ENCODE data around the gene ZNF621.
"Not testable (repeated sequence)": the region's sequence is repeated elsewhere in the genome, so short reads cannot be mapped to it uniquely, and the experiment has no call there.

Gene ZNF621

DNA sequence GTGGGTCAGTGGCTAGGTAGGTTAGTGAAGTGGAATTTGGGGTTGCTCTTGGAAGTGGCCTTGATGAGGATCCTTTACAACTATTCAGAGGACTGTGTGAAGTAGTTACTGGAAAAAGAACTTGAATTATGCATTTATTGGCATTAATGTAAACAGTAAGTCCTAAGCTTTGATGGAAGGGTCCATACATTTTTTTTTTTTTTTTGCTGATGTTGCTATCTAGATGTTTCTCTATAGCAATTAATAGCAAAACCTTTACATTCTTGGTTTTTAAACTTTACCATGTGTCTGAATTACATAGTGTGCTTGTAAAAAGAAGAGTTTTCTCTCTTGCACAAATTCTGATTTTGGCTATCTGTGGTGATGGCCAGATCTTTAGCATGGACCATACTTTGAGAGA is 9.5 kb downstream of the ZNF621 start:
- DNase-seq (ENCODE audit: low read depth, low spot score), result no peak

GRCh38 chr3:40546816-40547215 is 22.1 kb downstream of the ZNF621 start:
- DNase-seq (ENCODE audit: low read depth, low spot score), result peak; percentile 52

DNA sequence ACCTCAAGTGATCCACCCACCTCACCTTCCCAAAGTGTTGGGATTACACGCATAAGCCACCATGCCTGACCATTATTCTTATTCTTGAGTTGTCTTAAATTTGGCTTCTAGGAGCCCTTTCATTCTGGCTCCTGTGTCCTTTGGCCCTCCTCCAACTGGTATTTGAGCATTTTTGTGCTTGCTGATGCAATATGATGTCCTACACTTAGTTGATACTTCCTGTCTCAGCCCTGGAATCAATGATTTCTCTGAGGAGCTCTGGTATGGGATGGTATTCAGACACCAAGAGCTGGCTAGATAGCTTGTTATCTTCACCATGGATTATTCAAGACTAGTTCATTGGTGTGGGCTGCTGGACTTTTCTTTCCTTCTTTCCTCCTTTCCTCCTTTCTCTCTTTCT is 25.4 kb downstream of the ZNF621 start:
- DNase-seq (ENCODE audit: low read depth, low spot score), result no peak

GRCh38 chr3:40557575-40558161 is 32.9 kb downstream of the ZNF621 start:
- DNase-seq (ENCODE audit: low read depth, low spot score), result peak; percentile 43

DNA sequence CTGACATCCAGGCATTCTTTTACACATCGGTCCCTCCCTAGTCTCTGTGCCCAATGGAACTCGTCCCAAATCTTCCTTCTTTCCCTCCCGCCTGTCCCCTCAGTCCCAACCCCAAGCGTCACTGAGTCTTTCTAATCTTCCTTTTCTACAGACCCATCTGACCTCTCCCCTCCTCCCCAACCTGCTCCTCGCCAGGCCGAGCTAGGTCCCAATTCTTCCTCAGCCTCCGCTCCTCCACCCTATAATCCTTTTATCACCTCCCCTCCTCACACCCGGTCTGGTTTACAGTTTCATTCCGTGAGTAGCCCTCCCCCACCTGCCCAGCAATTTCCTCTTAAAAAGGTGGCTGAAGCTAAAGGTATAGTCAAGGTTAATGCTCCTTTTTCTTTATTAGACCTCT is 37.7 kb downstream of the ZNF621 start:
- not testable (repeated sequence) for DNase-seq (ENCODE audit: low read depth, low spot score)

DNA sequence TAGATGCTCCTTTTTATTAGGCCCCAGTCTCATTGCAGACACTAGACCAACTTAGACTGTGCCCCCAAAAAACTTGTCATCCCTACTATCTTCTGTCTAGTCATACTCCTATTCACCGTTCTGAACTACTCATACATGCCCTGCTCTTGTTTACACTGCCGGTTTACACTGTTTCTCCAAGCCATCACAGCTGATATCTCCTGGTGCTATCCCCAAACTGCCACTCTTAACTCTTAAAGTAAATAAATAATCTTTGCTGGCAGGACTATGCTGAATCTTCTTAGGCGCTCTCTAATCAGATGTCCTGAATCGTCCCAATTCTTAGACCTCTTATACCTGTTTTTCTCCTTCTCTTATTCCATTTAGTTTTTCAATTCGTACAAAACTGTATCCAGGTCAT is 40.9 kb downstream of the ZNF621 start:
- DNase-seq (ENCODE audit: low read depth, low spot score), result not testable (repeated sequence)

DNA sequence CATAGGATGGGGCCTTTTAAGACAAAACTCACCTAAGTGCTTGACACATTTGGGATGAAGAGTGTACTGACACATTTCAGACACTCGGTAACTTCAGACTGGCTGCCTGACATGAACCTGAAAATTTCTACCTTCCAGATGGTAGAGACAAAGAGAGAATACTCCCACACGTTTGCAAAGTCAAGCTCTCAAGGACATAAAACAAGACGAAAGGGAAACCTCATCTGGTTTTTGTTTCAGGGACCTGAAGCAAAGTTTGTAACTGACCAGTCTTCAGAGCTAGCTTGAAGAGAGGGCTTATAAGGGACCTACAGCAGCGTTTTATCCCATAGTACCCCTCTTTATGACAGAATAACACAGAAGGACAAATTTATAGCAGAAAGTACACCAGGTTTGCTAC is 41.9 kb downstream of the ZNF621 start:
- DNase-seq (ENCODE audit: low read depth, low spot score), result no peak

GRCh38 chr3:40572588-40572987 is 47.8 kb downstream of the ZNF621 start:
- no peak for DNase-seq (ENCODE audit: low read depth, low spot score)

DNA sequence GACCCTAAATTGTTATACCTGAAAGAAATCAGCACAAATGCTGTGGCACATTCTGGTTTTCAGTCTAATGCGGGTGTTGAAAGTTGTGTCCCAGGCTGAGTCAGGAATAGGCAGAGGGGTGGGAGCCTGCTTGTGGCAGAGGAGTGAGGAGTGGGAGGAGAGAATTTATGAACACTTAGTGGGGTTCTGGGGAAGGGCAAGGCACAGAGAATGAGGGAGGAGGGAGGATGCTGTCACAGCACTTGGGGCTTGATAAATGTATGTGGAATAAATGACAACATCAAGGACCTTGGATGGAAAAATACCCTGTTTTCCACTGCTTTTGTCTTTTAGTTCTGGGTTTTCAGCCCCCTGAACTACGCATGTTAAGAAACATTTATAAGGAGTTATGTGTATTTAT is 49.3 kb downstream of the ZNF621 start:
- no peak for DNase-seq (ENCODE audit: low read depth, low spot score)

DNA sequence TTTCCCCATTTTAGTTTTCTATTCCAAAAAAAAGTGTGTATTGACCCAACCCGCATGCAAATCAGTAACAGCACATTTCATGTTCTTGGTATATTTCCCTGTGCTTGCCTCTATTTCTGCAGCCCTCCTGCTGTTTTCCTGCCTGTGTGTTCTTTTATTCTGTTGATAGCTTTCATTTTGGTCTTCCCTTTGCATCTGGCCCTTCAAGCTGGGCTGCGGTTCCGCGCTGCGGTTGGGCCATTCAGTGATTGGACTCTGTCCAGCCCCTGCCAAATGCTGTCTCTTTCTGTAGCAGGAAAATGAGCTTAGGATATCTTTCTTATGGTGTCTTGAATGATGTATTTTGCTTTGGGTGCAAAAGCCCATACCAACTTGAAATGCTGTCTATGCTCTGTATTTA is 49.9 kb downstream of the ZNF621 start:
- DNase-seq (ENCODE audit: low read depth, low spot score), result peak; percentile 86

GRCh38 chr3:40576396-40576795 is 51.6 kb downstream of the ZNF621 start:
- DNase-seq (ENCODE audit: low read depth, low spot score), result peak; percentile 69

- DNase-seq (ENCODE audit: low read depth, low spot score), result peak; percentile 90
These were observed 55.8 kb downstream of the ZNF621 start for GRCh38 chr3:40580494-40581091.

- no peak for DNase-seq (ENCODE audit: low read depth, low spot score)
These were observed 56.4 kb downstream of the ZNF621 start for GRCh38 chr3:40581166-40581565.

- no peak for DNase-seq (ENCODE audit: low read depth, low spot score)
These were observed 57.8 kb downstream of the ZNF621 start for GRCh38 chr3:40582401-40583027.

DNA sequence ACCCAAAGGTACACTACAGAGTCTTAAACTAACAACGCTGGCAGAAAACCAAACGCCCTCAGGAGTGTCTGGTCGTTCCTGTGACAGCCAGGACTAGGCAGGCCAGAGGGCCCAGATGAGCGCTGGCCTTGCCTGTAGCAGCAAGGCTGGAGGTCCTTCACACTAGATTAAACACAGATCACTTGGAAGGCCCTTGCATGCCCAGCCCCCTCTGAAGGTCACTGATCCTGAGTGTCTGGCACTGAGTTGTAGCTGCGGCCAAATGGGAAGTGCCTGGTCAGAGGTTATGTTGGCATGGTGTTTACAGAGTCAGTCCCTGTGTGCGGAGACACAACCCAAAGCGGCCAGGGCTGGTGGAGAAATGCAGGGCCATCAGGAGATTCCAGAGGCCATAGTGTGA is 58.9 kb downstream of the ZNF621 start:
- DNase-seq (ENCODE audit: low read depth, low spot score), result no peak

GRCh38 chr3:40584625-40585189 is 59.9 kb downstream of the ZNF621 start:
- peak; percentile 95 for DNase-seq (ENCODE audit: low read depth, low spot score)

GRCh38 chr3:40585381-40586016 is 60.7 kb downstream of the ZNF621 start:
- no peak for DNase-seq (ENCODE audit: low read depth, low spot score)

DNA sequence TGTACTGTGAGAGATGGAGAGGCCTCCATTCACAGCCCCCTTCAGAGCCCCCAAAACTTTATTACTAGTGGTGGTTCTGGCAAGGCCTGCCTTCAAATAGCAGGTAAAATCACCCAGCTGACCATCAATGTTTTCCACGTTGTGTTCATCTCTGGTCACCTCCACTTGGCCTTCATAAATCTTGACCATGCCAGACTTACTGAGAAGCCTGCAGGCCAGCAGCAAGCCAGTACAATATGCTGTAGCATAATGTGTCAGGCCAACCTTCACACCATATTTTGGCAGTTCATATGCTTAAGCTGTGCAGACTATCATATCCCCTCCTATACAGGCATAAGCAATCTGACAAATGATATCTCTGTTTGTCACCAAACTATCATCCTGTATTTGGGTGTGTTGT is 62.1 kb downstream of the ZNF621 start:
- DNase-seq (ENCODE audit: low read depth, low spot score), result no peak

DNA sequence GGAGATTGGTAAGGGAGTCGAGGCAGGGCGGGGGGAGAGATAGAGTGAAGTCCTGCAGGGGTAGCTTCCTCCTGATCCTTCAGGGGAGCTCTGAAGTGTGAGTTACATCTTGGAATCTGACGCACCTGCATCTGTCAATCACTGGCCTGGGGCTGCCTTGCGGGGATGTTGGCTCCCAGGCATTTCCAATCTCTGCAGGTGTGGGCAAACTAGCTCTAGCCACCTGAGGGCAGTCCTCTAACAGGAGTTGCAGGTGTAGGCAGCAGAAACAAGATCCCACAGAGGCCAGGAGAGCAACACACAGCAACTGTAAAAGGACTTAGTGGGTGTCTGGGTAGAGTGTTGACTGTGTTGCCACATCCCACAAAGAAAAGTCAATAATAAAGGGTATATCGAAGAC is 63.6 kb downstream of the ZNF621 start:
- no peak for DNase-seq (ENCODE audit: low read depth, low spot score)

All from astrocyte of the hippocampus (primary cell).